Osteocyte (in vitro differentiated cells): Measurements from ENCODE around the gene KITLG. TPM values are rescaled to one million over a fixed set of nuclear protein-coding genes. Genes with fewer than 3 reads are reported as not detected.

Source experiments
- DNase-seq: peaks from one replicate; pipeline ENCODE4 v3.0.0; 2021; ENCODE audit warnings: mixed read lengths; ENCODE audit not compliant: unreplicated experiment; ENCODE audit errors: extremely low spot score
- H3K27ac Mint-ChIP-seq: one replicate; pipeline ENCODE4 v1.8.0; 2021; ENCODE audit warnings: mild to moderate bottlenecking, mixed read lengths; ENCODE audit not compliant: unreplicated experiment
- H3K27me3 Mint-ChIP-seq: one replicate; pipeline ENCODE4 v1.8.0; 2021; ENCODE audit warnings: mixed read lengths; ENCODE audit not compliant: unreplicated experiment
- H3K36me3 Mint-ChIP-seq: one replicate; pipeline ENCODE4 v1.8.0; 2021; ENCODE audit warnings: mixed read lengths; ENCODE audit not compliant: unreplicated experiment
- H3K4me1 Mint-ChIP-seq: one replicate; pipeline ENCODE4 v1.8.0; 2021; ENCODE audit warnings: mixed read lengths; ENCODE audit not compliant: unreplicated experiment
- H3K4me3 Mint-ChIP-seq: one replicate; pipeline ENCODE4 v1.8.0; 2021; ENCODE audit warnings: mild to moderate bottlenecking, moderate library complexity, mixed read lengths; ENCODE audit not compliant: unreplicated experiment
- H3K9me3 Mint-ChIP-seq: one replicate; pipeline ENCODE4 v1.8.0; 2021; ENCODE audit warnings: mixed read lengths; ENCODE audit not compliant: unreplicated experiment
- CTCF ChIP-seq: fragments of 200-600 bp; sonication (generic); IDR thresholded peaks from 2 replicates; pipeline ENCODE4 v1.5.0; 2021; ENCODE audit warnings: antibody characterized with exemption, mild to moderate bottlenecking, moderate library complexity
- total RNA-seq: library from RNA; stranded (reverse); gene quantifications from 2 replicates; pipeline ENCODE4 v1.2.1, GENCODE V29; 2021

The KITLG gene
- total RNA-seq, 1 donor from 2014 or later: 1.9 TPM

- Mint-ChIP-seq H3K27me3 (no peaks in the 10 kb centered on the region), H3K9me3 (no peaks in the 10 kb centered on the region), H3K27ac (no peak overlapping the region), H3K4me1 (peaks cover 6% of the 10 kb centered on the region), H3K4me3 (no peak overlapping the region), H3K36me3 (peaks cover 2% of the 10 kb centered on the region)
- no peak for DNase-seq
- no peak for TF ChIP-seq CTCF
Observed at GRCh38 chr12:88507270-88507669, 73.0 kb downstream of the KITLG start.

- no peaks in the 10 kb centered on the region for H3K27me3 Mint-ChIP-seq
- TF ChIP-seq CTCF: no peak
- no peak overlapping the region for H3K4me3 Mint-ChIP-seq
- no peak for DNase-seq
- peaks cover 2% of the 10 kb centered on the region for H3K36me3 Mint-ChIP-seq
- H3K9me3 Mint-ChIP-seq: no peaks in the 10 kb centered on the region
- no peak overlapping the region for H3K27ac Mint-ChIP-seq
- H3K4me1 Mint-ChIP-seq: no peaks in the 10 kb centered on the region
Observed at GRCh38 chr12:88505696-88506095, 74.6 kb downstream of the KITLG start.

GRCh38 chr12:88503281-88503703 lies 77.0 kb downstream of the KITLG start:
- H3K27ac Mint-ChIP-seq: no peak overlapping the region

GRCh38 chr12:88501972-88502938 lies 78.0 kb downstream of the KITLG start:
- DNase-seq: no peak
- H3K9me3 Mint-ChIP-seq: no peaks in the 10 kb centered on the region
- H3K36me3 Mint-ChIP-seq: peaks cover 2% of the 10 kb centered on the region
- TF ChIP-seq CTCF: no peak
- H3K27ac Mint-ChIP-seq: no peak overlapping the region
- H3K27me3 Mint-ChIP-seq: no peaks in the 10 kb centered on the region
- no peaks in the 10 kb centered on the region for H3K4me1 Mint-ChIP-seq
- no peak overlapping the region for H3K4me3 Mint-ChIP-seq

More at GRCh38 chr12:88503281-88503703, 77.0 kb downstream of the KITLG start:
- no peaks in the 10 kb centered on the region for H3K4me1 Mint-ChIP-seq
- no peaks in the 10 kb centered on the region for H3K9me3 Mint-ChIP-seq
- DNase-seq: no peak
- peaks cover 2% of the 10 kb centered on the region for H3K36me3 Mint-ChIP-seq
- no peak for TF ChIP-seq CTCF
- no peak overlapping the region for H3K4me3 Mint-ChIP-seq
- H3K27me3 Mint-ChIP-seq: no peaks in the 10 kb centered on the region

- H3K4me1 Mint-ChIP-seq: peaks cover 11% of the 10 kb centered on the region
- H3K9me3 Mint-ChIP-seq: no peaks in the 10 kb centered on the region
- no peaks in the 10 kb centered on the region for H3K36me3 Mint-ChIP-seq
- H3K27ac Mint-ChIP-seq: no peak overlapping the region
- no peak overlapping the region for H3K4me3 Mint-ChIP-seq
- DNase-seq: no peak
- no peaks in the 10 kb centered on the region for H3K27me3 Mint-ChIP-seq
- TF ChIP-seq CTCF: no peak
Observed at GRCh38 chr12:88496891-88497371, 83.3 kb downstream of the KITLG start.
